Measurements from ENCODE around the gene NINJ1. TPM values are rescaled to one million over a fixed set of nuclear protein-coding genes. Genes with fewer than 3 reads are reported as not detected.

NINJ1 gene
- total RNA-seq, 4 donors from 2014 or later, result 12.6 to 61.3 (median 31.4) TPM

DNA sequence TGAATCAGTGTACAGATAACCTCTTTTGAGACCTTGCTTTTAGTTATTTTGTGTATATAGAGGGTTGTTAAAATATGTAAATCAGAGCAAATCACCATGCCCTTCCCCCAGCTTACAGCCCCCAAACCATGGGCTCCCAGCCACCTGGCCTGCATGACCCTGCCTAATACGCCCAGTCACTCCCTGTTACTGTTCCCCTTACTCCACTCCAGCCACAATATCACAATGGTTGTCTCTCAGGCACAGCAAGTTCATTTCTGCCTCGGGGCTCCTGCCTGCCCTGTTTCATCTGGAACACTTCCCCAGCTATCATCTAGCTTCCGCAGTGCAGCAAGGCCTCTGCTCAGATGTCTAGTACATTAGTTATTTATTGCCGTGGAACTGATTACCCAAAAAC is 43.0 kb downstream of the NINJ1 start:
- intact Hi-C loops (cut with DNase I), result no loop called here
- no peak for DNase-seq
- WGBS, 2 donors, result 82 to 83% methylated on average over 4 of the region's 4 CpGs
- Histone ChIP-seq H3K36me3 (no peaks in the 10 kb centered on the region), H3K27me3 (no peaks in the 10 kb centered on the region), H3K27ac (no peak overlapping the region), H3K4me1 (peaks cover 4 to 27% (median 10%) of the 10 kb centered on the region in 3 donors), H3K9me3 (peaks cover 0 to 19% (median 10%) of the 10 kb centered on the region in 3 donors), H3K4me3 (no peak overlapping the region)
- no peak for TF ChIP-seq POLR2A (IDR thresholded peaks at IDR 0.05)
- TF ChIP-seq, protein P1, sequence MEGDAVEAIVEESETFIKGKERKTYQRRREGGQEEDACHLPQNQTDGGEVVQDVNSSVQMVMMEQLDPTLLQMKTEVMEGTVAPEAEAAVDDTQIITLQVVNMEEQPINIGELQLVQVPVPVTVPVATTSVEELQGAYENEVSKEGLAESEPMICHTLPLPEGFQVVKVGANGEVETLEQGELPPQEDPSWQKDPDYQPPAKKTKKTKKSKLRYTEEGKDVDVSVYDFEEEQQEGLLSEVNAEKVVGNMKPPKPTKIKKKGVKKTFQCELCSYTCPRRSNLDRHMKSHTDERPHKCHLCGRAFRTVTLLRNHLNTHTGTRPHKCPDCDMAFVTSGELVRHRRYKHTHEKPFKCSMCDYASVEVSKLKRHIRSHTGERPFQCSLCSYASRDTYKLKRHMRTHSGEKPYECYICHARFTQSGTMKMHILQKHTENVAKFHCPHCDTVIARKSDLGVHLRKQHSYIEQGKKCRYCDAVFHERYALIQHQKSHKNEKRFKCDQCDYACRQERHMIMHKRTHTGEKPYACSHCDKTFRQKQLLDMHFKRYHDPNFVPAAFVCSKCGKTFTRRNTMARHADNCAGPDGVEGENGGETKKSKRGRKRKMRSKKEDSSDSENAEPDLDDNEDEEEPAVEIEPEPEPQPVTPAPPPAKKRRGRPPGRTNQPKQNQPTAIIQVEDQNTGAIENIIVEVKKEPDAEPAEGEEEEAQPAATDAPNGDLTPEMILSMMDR (IDR thresholded peaks at IDR 0.05), result no peak

DNA sequence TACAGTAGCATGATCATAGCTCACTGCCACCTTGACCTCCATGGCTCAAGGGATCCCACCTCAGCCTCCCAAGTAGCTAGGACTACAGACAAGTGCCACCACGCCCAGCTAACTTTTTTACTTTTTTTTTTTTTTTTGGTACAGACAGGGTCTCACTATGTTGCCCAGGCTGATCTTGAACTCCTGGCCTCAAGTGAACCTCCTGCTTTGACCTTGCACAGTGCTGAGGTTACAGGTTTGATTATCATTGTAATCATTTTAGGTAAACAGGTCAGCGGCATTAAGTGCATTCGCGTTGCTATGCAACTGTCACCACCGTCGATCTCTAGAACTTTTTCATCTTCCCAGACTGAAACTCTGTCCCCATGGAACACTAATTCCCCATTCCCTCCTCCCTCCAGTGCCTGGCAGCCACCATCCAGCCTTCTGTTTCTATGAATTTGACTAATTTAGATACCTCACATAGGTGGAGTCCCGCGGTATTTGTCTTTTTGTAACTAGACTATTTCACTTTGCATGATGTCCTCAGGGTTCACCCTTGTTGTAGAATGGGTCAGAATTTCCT is 43.9 kb downstream of the NINJ1 start:
- 82 to 88% methylated on average over 8 of the region's 8 CpGs for WGBS, 2 donors
- intact Hi-C loops (cut with DNase I), result no loop called here

DNA sequence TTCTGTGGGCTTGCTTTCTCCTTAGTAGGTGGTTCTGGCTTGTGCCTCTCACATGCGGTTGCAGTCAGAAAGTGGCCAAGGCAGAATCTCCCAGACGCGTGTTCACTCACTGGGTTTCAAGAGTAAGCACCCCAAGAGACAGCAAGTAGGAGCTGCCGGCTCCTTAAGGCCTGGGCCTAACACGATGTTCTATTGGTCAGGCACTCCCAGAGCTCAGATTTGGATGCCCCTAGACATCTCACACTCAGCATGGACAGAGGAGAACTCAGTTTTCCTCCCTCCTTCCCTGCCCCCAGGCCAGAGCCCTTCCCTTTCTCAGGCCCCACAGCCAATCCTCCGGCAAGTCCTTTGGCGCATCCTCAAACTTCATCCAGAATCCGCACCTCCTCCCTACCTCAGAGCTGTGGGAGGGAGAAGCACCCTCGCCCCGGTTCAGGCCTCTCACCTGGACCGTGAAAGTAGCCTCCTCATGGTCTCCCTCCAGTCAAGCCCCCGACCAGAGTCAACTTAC is 44.5 kb downstream of the NINJ1 start:
- Histone ChIP-seq H3K27me3 (no peaks in the 10 kb centered on the region), H3K4me3 (no peak overlapping the region), H3K4me1 (peaks cover 4 to 19% (median 10%) of the 10 kb centered on the region in 3 donors), H3K27ac (no peak overlapping the region), H3K9me3 (peaks cover 0 to 23% (median 10%) of the 10 kb centered on the region in 3 donors), H3K36me3 (no peaks in the 10 kb centered on the region)
- no peak for DNase-seq
- intact Hi-C loops (cut with DNase I), result no loop called here
- TF ChIP-seq POLR2A (IDR thresholded peaks at IDR 0.05), result no peak
- TF ChIP-seq, protein P1 (IDR thresholded peaks at IDR 0.05), result no peak
- WGBS, 2 donors, result 86 to 94% methylated on average over 7 to 12 of the region's 12 CpGs

More for the DNA sequence above, 43.9 kb downstream of the NINJ1 start:
- DNase-seq, result no peak
- peaks cover 4 to 25% (median 10%) of the 10 kb centered on the region in 3 donors for H3K4me1 ChIP-seq
- no peaks in the 10 kb centered on the region for H3K27me3 ChIP-seq
- TF ChIP-seq, protein P1 (IDR thresholded peaks at IDR 0.05), result no peak
- no peak for TF ChIP-seq POLR2A (IDR thresholded peaks at IDR 0.05)
- H3K36me3 ChIP-seq, result no peaks in the 10 kb centered on the region
- H3K9me3 ChIP-seq, result peaks cover 0 to 23% (median 10%) of the 10 kb centered on the region in 3 donors
- H3K4me3 ChIP-seq, result no peak overlapping the region
- no peak overlapping the region for H3K27ac ChIP-seq

DNA sequence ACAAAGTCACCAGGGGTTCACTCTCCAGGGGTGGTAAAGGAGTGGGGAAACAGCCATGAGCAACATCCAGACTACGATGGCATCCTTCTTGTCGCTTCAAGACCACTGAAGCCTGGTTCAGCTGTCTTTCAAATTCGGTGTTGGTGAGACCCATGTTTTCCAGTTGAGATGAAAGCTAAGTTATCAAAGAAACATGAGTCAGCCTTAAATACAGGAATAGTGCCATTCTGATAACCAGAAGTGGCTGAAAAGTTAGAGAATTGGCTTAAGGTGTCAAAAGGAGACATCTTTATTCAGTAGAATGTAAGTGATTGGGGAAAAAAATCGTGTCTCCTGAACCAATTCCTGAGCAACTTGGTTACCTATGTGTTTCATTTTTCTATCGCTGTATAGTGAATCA is 45.0 kb downstream of the NINJ1 start:
- intact Hi-C loops (cut with DNase I), result no loop called here
- H3K9me3 ChIP-seq, result peaks cover 0 to 23% (median 10%) of the 10 kb centered on the region in 3 donors
- no peaks in the 10 kb centered on the region for H3K27me3 ChIP-seq
- WGBS, 2 donors, result 69 to 83% methylated on average over 3 to 5 of the region's 5 CpGs
- no peak for DNase-seq
- peaks cover 4 to 14% (median 9%) of the 10 kb centered on the region in 3 donors for H3K4me1 ChIP-seq
- H3K4me3 ChIP-seq, result no peak overlapping the region
- H3K36me3 ChIP-seq, result no peaks in the 10 kb centered on the region
- H3K27ac ChIP-seq, result no peak overlapping the region
- no peak for TF ChIP-seq POLR2A (IDR thresholded peaks at IDR 0.05)
- TF ChIP-seq, protein P1 (IDR thresholded peaks at IDR 0.05), result no peak

DNA sequence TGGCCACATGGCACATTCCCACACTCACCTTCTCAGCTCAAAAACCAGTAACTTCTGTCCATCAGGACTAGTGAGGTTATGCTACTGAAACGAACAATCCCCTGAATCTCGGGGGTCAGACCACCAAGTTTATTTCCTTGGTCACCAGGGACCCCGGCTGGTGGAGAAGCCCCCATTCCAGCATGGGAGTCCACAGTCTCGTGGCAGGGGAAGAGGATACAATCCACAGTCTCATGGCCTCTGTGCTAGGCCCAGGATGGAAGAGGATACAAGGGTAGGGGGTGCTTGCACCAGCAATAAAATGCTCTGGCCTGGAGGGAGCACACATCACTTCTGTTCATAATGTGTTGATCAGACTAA is 45.4 kb downstream of the NINJ1 start:
- Histone ChIP-seq H3K4me3 (no peak overlapping the region), H3K27ac (no peak overlapping the region), H3K27me3 (no peaks in the 10 kb centered on the region), H3K4me1 (peaks cover 2 to 10% (median 5%) of the 10 kb centered on the region in 3 donors), H3K9me3 (peaks cover 0 to 23% (median 10%) of the 10 kb centered on the region in 3 donors), H3K36me3 (no peaks in the 10 kb centered on the region)
- no peak for TF ChIP-seq POLR2A (IDR thresholded peaks at IDR 0.05)
- TF ChIP-seq, protein P1 (IDR thresholded peaks at IDR 0.05), result no peak
- intact Hi-C loops (cut with DNase I), result no loop called here
- WGBS, 2 donors, result 77 to 80% methylated on average over 1 to 3 of the region's 4 CpGs
- DNase-seq, result no peak
